ENCODE data around the gene IL1RAPL1. TPM values are rescaled to one million over a fixed set of nuclear protein-coding genes. Genes with fewer than 3 reads are reported as not detected.
A peak's percentile ranks its signal among the peaks of the same experiment; 100 is the strongest.

The IL1RAPL1 gene
- total RNA-seq, 1 experiment from 2014 or later = not detected

DNA sequence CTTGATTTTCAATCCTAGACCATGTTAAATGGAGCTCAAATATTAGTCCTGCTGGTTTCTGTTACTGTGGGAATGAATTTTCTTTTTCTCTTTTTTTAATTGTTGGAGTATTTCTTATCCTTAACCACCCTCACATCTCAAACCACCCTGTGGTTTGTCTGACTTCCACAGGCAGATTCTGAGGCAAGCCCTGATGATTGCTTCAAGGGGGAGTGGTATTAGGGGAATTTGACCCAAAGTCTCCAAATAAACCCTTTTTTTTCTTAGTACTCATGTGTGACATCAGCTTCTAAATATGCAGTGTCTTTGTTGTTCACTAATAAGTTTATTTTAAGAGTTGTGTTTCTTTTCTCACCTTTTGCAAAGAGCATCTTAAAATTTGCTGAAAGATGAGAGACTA is 810.3 kb downstream of the IL1RAPL1 start:
- intact Hi-C loops (cut with micrococcal nuclease; ENCODE audit: unreplicated experiment) = no loop called here
- DNase-seq = no peak
- no peaks in the 10 kb centered on the region for H3K9me3 Mint-ChIP-seq (ENCODE audit: low read depth, unreplicated experiment)
- H3K4me3 Mint-ChIP-seq (ENCODE audit: low read depth, unreplicated experiment) = no peak overlapping the region
- no peaks in the 10 kb centered on the region for H3K36me3 Mint-ChIP-seq (ENCODE audit: insufficient read depth, unreplicated experiment)
- H3K27me3 Mint-ChIP-seq (ENCODE audit: unreplicated experiment) = no peaks in the 10 kb centered on the region
- H3K27ac Mint-ChIP-seq (ENCODE audit: unreplicated experiment) = no peak overlapping the region
- H3K4me1 Mint-ChIP-seq (ENCODE audit: low read depth, unreplicated experiment) = no peaks in the 10 kb centered on the region
- CTCF ChIA-PET = no interaction called here
- BruUV-seq (replicated peaks) = no TSS peak
- TF ChIP-seq, protein P1, sequence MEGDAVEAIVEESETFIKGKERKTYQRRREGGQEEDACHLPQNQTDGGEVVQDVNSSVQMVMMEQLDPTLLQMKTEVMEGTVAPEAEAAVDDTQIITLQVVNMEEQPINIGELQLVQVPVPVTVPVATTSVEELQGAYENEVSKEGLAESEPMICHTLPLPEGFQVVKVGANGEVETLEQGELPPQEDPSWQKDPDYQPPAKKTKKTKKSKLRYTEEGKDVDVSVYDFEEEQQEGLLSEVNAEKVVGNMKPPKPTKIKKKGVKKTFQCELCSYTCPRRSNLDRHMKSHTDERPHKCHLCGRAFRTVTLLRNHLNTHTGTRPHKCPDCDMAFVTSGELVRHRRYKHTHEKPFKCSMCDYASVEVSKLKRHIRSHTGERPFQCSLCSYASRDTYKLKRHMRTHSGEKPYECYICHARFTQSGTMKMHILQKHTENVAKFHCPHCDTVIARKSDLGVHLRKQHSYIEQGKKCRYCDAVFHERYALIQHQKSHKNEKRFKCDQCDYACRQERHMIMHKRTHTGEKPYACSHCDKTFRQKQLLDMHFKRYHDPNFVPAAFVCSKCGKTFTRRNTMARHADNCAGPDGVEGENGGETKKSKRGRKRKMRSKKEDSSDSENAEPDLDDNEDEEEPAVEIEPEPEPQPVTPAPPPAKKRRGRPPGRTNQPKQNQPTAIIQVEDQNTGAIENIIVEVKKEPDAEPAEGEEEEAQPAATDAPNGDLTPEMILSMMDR (IDR thresholded peaks at IDR 0.05; ENCODE audit: unreplicated experiment) = no peak

- Mint-ChIP-seq H3K9me3 (ENCODE audit: low read depth, unreplicated experiment) (peaks cover 3% of the 10 kb centered on the region), H3K4me3 (ENCODE audit: low read depth, unreplicated experiment) (no peak overlapping the region), H3K4me1 (ENCODE audit: low read depth, unreplicated experiment) (no peaks in the 10 kb centered on the region), H3K27ac (ENCODE audit: unreplicated experiment) (no peak overlapping the region), H3K27me3 (ENCODE audit: unreplicated experiment) (no peaks in the 10 kb centered on the region), H3K36me3 (ENCODE audit: insufficient read depth, unreplicated experiment) (no peaks in the 10 kb centered on the region)
- DNase-seq = no peak
- CTCF ChIA-PET = no interaction called here
- BruUV-seq (replicated peaks) = no TSS peak
- intact Hi-C loops (cut with micrococcal nuclease; ENCODE audit: unreplicated experiment) = no loop called here
- TF ChIP-seq, protein P1 (IDR thresholded peaks at IDR 0.05; ENCODE audit: unreplicated experiment) = no peak
These were observed 820.1 kb downstream of the IL1RAPL1 start for GRCh38 chrX:29407357-29407756.

DNA sequence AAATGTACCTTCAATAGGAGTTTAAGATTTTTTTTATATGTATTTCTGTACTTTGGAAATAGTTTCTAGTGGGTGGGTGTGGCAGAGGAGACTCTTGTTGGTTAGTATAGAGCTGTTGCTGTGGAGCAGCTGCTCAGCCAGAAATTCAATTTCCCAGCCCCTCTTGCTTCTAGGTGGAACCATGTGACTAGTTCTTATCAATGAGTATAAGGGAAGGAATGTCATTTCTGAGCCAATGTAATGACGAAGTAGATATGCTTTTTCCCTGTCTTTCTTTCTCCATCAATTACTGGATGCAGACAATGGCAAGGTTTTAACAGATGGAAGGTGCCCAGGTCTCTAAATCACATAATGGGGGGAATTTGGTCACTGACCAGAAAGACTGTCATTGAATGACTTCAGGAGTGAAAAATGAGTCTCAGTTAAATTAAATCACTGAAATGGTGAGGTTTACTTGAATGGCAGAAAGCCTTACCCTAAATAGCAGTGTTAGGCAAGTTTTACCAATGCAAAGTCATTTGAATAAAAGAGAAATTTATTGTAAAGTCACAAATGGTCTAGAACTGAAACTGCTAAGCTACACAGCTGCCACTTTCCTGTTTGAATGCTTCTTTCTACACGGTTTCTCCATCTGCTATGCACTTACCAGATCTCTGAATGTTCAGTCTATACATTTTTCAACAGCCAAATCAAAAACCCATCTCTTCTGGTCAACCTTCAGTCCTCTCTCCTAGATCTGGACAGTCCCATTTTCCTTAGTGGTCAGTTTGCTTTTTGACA is 832.7 kb downstream of the IL1RAPL1 start:
- Mint-ChIP-seq H3K27ac (ENCODE audit: unreplicated experiment) (peak overlapping the region; percentile 47), H3K36me3 (ENCODE audit: insufficient read depth, unreplicated experiment) (no peaks in the 10 kb centered on the region), H3K4me3 (ENCODE audit: low read depth, unreplicated experiment) (no peak overlapping the region), H3K4me1 (ENCODE audit: low read depth, unreplicated experiment) (peaks cover 14% of the 10 kb centered on the region), H3K9me3 (ENCODE audit: low read depth, unreplicated experiment) (no peaks in the 10 kb centered on the region), H3K27me3 (ENCODE audit: unreplicated experiment) (no peaks in the 10 kb centered on the region)
- CTCF ChIA-PET = no interaction called here
- TF ChIP-seq, protein P1 (IDR thresholded peaks at IDR 0.05; ENCODE audit: unreplicated experiment) = no peak
- intact Hi-C loops (cut with micrococcal nuclease; ENCODE audit: unreplicated experiment) = no loop called here
- BruUV-seq (replicated peaks) = no TSS peak
- DNase-seq = peak; percentile 38

DNA sequence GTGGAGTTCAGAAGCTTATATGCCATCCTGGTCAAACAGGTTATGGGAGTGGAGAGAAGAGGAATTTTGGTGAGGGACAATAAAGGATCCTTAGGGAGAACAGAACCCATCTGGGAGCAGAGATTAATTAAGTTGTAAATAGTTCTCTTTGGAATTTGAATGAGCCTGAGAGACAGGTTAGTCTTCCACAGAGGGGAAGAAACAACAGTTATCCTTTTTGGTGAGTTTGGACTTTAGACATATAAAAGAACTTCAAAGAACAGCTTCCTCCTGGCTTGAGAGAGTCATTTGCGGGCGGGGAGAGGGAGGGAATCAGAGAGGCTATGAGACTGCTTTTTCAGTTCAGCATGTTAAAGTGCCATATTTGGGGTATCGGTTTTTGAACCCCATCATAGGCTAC is 834.8 kb downstream of the IL1RAPL1 start:
- no peak for DNase-seq
- intact Hi-C loops (cut with micrococcal nuclease; ENCODE audit: unreplicated experiment) = no loop called here
- BruUV-seq (replicated peaks) = no TSS peak
- peaks cover 14% of the 10 kb centered on the region for H3K4me1 Mint-ChIP-seq (ENCODE audit: low read depth, unreplicated experiment)
- TF ChIP-seq, protein P1 (IDR thresholded peaks at IDR 0.05; ENCODE audit: unreplicated experiment) = no peak
- H3K27ac Mint-ChIP-seq (ENCODE audit: unreplicated experiment) = no peak overlapping the region
- no peaks in the 10 kb centered on the region for H3K9me3 Mint-ChIP-seq (ENCODE audit: low read depth, unreplicated experiment)
- no peak overlapping the region for H3K4me3 Mint-ChIP-seq (ENCODE audit: low read depth, unreplicated experiment)
- H3K36me3 Mint-ChIP-seq (ENCODE audit: insufficient read depth, unreplicated experiment) = no peaks in the 10 kb centered on the region
- CTCF ChIA-PET = no interaction called here
- H3K27me3 Mint-ChIP-seq (ENCODE audit: unreplicated experiment) = no peaks in the 10 kb centered on the region
